Measurements from ENCODE around the gene PCLAF.

Gene PCLAF

DNA sequence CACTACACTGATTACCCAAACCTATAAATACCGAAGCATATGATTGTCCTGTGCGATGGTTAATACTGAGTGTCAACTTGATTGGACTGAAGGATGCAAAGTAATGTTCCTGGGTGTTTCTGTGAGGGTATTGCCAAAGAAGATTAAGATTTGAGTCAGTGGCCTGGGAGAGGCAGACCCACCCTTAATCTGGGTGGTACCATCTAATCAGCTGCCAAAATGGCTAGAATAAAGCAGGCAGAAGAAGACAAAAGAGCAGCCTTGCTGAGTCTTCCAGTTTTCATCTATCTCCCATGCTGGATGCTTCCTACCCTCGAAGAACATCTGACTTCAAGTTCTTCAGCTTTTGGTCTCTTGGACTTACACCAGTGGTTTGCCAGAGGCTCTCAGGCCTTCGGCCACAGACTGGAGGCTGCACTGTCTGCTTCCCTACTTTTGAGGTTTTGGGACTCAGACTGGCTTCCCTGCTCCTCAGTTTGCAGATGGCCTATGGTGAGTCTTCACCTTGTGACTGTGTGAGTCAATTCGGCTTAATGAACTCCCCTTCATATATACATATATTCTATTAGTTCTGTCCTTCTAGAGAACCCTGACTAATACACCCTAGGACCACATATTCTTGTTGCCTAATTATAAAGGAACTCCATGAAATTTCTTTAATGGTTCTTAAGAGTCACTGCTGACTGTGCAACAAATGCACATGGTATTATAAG lies 56.9 kb downstream of the PCLAF start:
- DNase-seq (ENCODE audit: low read depth in 2 of 2) = no peak

DNA sequence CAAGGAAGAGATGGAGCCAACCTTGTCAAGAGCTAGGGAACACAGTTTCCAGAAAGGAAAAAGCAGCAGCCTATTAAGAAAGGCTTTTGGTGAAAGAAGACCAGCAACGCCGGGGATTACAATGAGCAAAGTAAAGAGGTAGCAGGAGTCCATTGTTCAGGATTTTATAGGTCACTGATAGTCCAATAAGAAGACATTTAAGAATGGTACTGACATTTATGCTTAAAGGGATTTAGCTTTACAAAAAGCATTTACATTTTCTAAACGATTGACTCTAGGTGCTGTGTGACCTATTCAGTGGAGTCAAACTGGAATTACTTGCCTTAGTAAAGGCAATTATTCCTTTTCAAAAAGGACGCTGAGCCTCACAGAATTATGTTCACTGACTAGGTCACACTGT lies 66.0 kb downstream of the PCLAF start:
- DNase-seq (ENCODE audit: low read depth in 2 of 2) = no peak

DNA sequence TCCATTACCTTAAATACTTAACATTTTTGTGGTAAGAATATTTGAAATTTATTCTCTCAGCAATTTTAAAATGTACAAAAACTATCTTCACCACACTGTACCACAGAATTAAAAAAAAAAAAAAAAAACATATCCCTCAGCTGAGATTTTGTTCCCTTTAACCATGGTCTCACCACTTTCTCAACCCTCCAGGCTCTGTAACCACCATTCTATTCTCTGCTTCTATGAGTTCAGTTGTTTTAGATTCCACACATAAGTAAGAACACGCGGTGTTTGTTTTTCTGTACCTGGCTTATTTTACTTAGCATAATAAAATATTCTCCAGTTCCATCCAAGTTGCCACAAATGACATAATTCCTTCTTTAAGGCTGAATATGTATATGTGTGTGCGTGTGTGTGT lies 66.8 kb downstream of the PCLAF start:
- no peak for DNase-seq (ENCODE audit: low read depth in 2 of 2)
